Endothelial cell (in vitro differentiated cells): ENCODE results near the gene CORO2A. TPM values are rescaled to one million over a fixed set of nuclear protein-coding genes. Genes with fewer than 3 reads are reported as not detected.

Experiments
- DNase-seq: peaks from one replicate; pipeline ENCODE4 v3.0.0; 2021; ENCODE audit warnings: low spot score
- H3K27ac Mint-ChIP-seq: one replicate; pipeline ENCODE4 v1.8.0; 2021; ENCODE audit warnings: mixed read lengths, inconsistent platforms; ENCODE audit not compliant: unreplicated experiment
- H3K27me3 Mint-ChIP-seq: one replicate; pipeline ENCODE4 v1.8.0; 2021; ENCODE audit warnings: mild to moderate bottlenecking, moderate library complexity, mixed read lengths, inconsistent platforms; ENCODE audit not compliant: unreplicated experiment
- H3K36me3 Mint-ChIP-seq: one replicate; pipeline ENCODE4 v1.8.0; 2021; ENCODE audit warnings: mild to moderate bottlenecking, low read depth, mixed read lengths, inconsistent platforms; ENCODE audit not compliant: unreplicated experiment
- H3K4me1 Mint-ChIP-seq: one replicate; pipeline ENCODE4 v1.8.0; 2021; ENCODE audit warnings: mild to moderate bottlenecking, mixed read lengths, inconsistent platforms; ENCODE audit not compliant: unreplicated experiment
- H3K4me3 Mint-ChIP-seq: one replicate; pipeline ENCODE4 v1.8.0; 2021; ENCODE audit warnings: mild to moderate bottlenecking, mixed read lengths, inconsistent platforms; ENCODE audit not compliant: unreplicated experiment
- H3K9me3 Mint-ChIP-seq: one replicate; pipeline ENCODE4 v1.8.0; 2021; ENCODE audit warnings: mixed read lengths, inconsistent platforms; ENCODE audit not compliant: unreplicated experiment
- total RNA-seq: library from RNA; stranded (reverse); fragmentation: NEBNext Ultra II Directional; extraction: Animal tissue kit (Norgen Biotek cat#: 25700); gene quantifications from one replicate; pipeline ENCODE4 v1.2.1, GENCODE V29; 2021; ENCODE audit not compliant: unreplicated experiment
- TF ChIP-seq, protein P1 (sequence below): fragments of 200-600 bp; sonication (generic); IDR thresholded peaks from one replicate; pipeline ENCODE4 v1.5.0; 2021; ENCODE audit warnings: antibody characterized with exemption; ENCODE audit not compliant: unreplicated experiment

CORO2A gene
- total RNA-seq, 1 donor from 2014 or later = 5.5 TPM

DNA sequence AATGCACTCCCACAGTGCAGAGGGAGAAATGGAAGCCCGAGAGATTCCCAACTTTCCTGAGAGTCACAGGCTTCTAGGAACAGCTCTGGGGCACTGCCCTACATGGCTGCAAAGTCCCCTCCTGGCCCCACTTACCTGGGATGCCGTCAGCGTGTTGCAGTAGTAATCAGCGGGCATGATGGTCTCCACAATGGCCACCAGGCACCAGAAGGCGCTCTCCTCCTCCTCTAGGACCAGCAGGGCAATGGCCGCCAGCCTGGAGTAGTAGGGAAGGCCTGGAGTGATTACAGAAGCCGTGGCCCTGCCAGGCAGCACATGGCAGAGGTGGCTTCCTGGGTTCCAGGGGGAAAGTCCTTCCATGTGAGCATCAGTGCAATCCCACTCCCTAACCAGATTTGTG, 10.7 kb upstream of the CORO2A start:
- Mint-ChIP-seq H3K36me3 (peaks cover 4% of the 10 kb centered on the region), H3K27me3 (peaks cover 2% of the 10 kb centered on the region), H3K9me3 (no peaks in the 10 kb centered on the region), H3K4me3 (no peak overlapping the region), H3K4me1 (peaks cover 6% of the 10 kb centered on the region), H3K27ac (no peak overlapping the region)
- TF ChIP-seq, protein P1, sequence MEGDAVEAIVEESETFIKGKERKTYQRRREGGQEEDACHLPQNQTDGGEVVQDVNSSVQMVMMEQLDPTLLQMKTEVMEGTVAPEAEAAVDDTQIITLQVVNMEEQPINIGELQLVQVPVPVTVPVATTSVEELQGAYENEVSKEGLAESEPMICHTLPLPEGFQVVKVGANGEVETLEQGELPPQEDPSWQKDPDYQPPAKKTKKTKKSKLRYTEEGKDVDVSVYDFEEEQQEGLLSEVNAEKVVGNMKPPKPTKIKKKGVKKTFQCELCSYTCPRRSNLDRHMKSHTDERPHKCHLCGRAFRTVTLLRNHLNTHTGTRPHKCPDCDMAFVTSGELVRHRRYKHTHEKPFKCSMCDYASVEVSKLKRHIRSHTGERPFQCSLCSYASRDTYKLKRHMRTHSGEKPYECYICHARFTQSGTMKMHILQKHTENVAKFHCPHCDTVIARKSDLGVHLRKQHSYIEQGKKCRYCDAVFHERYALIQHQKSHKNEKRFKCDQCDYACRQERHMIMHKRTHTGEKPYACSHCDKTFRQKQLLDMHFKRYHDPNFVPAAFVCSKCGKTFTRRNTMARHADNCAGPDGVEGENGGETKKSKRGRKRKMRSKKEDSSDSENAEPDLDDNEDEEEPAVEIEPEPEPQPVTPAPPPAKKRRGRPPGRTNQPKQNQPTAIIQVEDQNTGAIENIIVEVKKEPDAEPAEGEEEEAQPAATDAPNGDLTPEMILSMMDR = no peak
- no peak for DNase-seq

DNA sequence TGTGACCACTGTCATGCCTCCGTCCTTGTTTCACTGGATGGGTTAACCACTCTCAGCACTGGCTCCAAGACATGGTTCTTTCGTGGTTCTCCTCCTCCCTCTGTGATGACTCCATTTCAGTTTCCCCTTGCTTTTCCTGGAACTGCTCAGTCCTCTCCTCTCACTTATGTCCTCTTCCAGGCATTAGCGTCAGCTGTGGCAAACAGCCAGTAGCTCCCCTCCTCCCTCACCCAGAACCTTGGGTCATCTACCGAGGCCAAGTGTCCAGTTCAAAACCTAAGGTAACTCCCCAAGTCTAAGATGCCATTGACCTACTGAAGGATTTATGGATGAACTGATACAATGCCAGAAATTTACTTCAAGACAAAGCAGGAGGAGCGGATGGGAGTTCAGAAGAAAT, 9.8 kb upstream of the CORO2A start:
- H3K36me3 Mint-ChIP-seq = peaks cover 2% of the 10 kb centered on the region
- H3K4me1 Mint-ChIP-seq = peaks cover 6% of the 10 kb centered on the region
- peaks cover 2% of the 10 kb centered on the region for H3K27me3 Mint-ChIP-seq
- peak overlapping the region; percentile 24 for H3K4me3 Mint-ChIP-seq
- TF ChIP-seq, protein P1 = no peak
- DNase-seq = no peak
- no peak overlapping the region for H3K27ac Mint-ChIP-seq
- no peaks in the 10 kb centered on the region for H3K9me3 Mint-ChIP-seq

DNA sequence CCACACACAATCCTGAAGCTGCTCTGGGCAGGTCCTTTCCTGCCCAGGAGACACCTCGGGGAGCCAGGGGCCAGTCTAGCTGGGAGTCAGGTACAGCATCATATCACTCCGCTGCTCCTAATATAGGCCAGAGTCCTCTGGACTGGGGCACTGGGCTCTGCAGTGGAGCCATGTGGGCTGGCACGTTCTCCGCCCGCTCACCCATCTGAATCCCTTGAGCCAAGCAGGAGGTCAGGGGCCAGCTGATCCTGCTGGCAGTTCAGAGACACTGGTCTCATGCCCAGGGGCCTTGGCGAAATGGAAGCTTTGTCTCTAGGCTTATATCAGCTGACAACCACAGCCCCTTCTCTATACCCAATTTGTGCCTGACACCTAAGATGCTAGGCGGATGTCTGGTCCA, 9.3 kb upstream of the CORO2A start:
- DNase-seq = no peak
- Mint-ChIP-seq H3K27me3 (peaks cover 2% of the 10 kb centered on the region), H3K4me1 (peaks cover 6% of the 10 kb centered on the region), H3K36me3 (no peaks in the 10 kb centered on the region), H3K9me3 (no peaks in the 10 kb centered on the region), H3K27ac (no peak overlapping the region), H3K4me3 (no peak overlapping the region)
- TF ChIP-seq, protein P1 = no peak

DNA sequence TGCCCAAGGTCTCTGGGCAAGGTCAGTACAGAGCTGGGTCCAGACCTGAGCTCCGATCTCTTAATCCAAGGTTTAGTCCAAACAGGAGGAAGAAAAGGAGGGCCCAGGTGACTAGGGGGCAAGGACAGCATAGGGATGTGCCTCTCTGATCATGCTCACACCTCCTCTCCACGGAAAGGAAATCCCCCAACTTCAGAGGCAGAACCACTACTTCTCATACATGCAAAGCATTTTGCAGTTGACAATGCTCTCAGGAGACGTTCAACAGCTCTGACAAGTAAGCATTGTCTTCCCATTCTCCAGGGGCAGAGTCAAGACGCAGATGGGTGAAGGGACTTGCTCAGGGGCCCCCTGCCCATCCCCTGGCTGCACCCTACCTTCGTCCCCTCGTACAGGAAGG, 8.7 kb upstream of the CORO2A start:
- Mint-ChIP-seq H3K36me3 (no peaks in the 10 kb centered on the region), H3K4me1 (peaks cover 6% of the 10 kb centered on the region), H3K27me3 (peaks cover 2% of the 10 kb centered on the region), H3K9me3 (no peaks in the 10 kb centered on the region), H3K27ac (no peak overlapping the region), H3K4me3 (no peak overlapping the region)
- TF ChIP-seq, protein P1 = no peak
- DNase-seq = no peak

DNA sequence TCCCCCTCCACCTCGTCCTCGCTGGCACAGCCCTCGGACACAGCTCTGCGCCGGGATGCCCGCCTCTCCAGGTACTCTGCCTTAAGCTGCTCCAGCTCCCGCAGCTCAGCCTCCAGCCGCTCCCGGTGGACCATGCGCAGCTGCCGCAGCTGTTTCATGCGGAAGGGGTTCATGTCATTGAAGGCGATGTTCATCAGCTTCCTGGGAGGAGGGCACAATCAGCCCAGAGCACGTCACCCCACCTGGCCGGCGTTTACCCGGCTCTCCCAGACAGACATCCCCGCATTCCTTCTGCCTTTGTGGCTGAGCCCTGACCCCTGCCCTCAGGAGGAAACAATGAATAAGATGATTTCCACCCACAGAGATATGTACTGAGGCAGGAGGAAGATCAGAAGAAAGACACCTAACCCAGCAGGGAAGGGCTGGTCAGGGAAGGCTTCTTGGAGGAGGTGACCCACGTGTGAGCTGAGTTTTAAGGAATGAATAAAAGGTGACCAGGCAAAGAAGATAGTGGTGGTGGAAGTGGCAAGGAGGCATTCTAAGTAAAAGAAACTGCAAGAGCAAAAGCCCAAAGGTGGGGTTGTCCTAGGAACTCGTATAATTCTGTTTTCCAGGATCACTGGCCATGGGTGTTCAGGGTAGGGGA, 7.1 kb upstream of the CORO2A start:
- Mint-ChIP-seq H3K4me1 (peaks cover 6% of the 10 kb centered on the region), H3K9me3 (no peaks in the 10 kb centered on the region), H3K27ac (no peak overlapping the region), H3K27me3 (peaks cover 6% of the 10 kb centered on the region), H3K4me3 (no peak overlapping the region), H3K36me3 (no peaks in the 10 kb centered on the region)
- DNase-seq = no peak
- TF ChIP-seq, protein P1 = no peak
